H9 (cell line): Measurements from ENCODE around the gene ITPR3. TPM values are rescaled to one million over a fixed set of nuclear protein-coding genes. Genes with fewer than 3 reads are reported as not detected.

Experiments used
- DNase-seq: peaks from one replicate; pipeline ENCODE4 v3.0.0-alpha.2; 2017
- H2AFZ ChIP-seq: one replicate; pipeline ENCODE4 v1.6.1; 2013; ENCODE audit warnings: mild to moderate bottlenecking, low read length, control low read depth, moderate library complexity
- H2AK5ac ChIP-seq: 2 replicates; pipeline ENCODE4 v1.6.1; 2013; ENCODE audit warnings: low read length, control low read depth, mixed read lengths; ENCODE audit not compliant: insufficient read length
- H2BK120ac ChIP-seq: one replicate; pipeline ENCODE4 v1.6.1; 2013; ENCODE audit warnings: low read depth, mild to moderate bottlenecking, low read length, control low read depth, inconsistent platforms; ENCODE audit not compliant: poor library complexity, severe bottlenecking
- H2BK12ac ChIP-seq: 2 replicates; pipeline ENCODE4 v1.6.1; 2013; ENCODE audit warnings: low read length, control low read depth, mixed read lengths, low read depth; ENCODE audit not compliant: insufficient read length
- H2BK15ac ChIP-seq: 2 replicates; pipeline ENCODE4 v1.6.1; 2013; ENCODE audit warnings: low read depth, low read length, control low read depth
- H2BK20ac ChIP-seq: one replicate; pipeline ENCODE4 v1.6.1; 2013; ENCODE audit warnings: low read depth, mild to moderate bottlenecking, low read length, control low read depth, inconsistent platforms; ENCODE audit not compliant: poor library complexity, severe bottlenecking
- H2BK5ac ChIP-seq: 2 replicates; pipeline ENCODE4 v1.6.1; 2013; ENCODE audit warnings: low read length, control low read depth, mixed read lengths; ENCODE audit not compliant: insufficient read length
- H3K14ac ChIP-seq: 2 replicates; pipeline ENCODE4 v1.6.1; 2013; ENCODE audit warnings: low read length, control low read depth; ENCODE audit not compliant: insufficient read depth
- H3K18ac ChIP-seq: 2 replicates; pipeline ENCODE4 v1.6.1; 2013; ENCODE audit warnings: low read depth, mild to moderate bottlenecking, mixed read lengths, low read length, control low read depth; ENCODE audit not compliant: insufficient read length
- H3K23ac ChIP-seq: 2 replicates; pipeline ENCODE4 v1.6.1; 2013; ENCODE audit warnings: low read length, control low read depth, mixed read lengths, low read depth; ENCODE audit not compliant: insufficient read length
- H3K23me2 ChIP-seq: 2 replicates; pipeline ENCODE4 v1.6.1; 2013; ENCODE audit warnings: low read depth, mild to moderate bottlenecking, mixed read lengths, low read length, control low read depth; ENCODE audit not compliant: insufficient read length, poor library complexity, severe bottlenecking
- H3K27ac ChIP-seq: 2 replicates; pipeline ENCODE4 v1.5.1; 2013; ENCODE audit warnings: low read length, control low read depth, mixed read lengths, low read depth; ENCODE audit not compliant: insufficient read length
- H3K27me3 ChIP-seq: 2 replicates; pipeline ENCODE4 v1.6.1; 2013; ENCODE audit warnings: low read length, control low read depth, inconsistent platforms; ENCODE audit not compliant: insufficient read depth
- H3K4ac ChIP-seq: 2 replicates; pipeline ENCODE4 v1.6.1; 2013; ENCODE audit warnings: low read depth, mild to moderate bottlenecking, control low read depth, inconsistent platforms, low read length, moderate library complexity
- H3K4me1 ChIP-seq: 2 replicates; pipeline ENCODE4 v1.6.1; 2013; ENCODE audit warnings: low read length, control low read depth, inconsistent platforms; ENCODE audit not compliant: insufficient read depth
- H3K4me2 ChIP-seq: 2 replicates; pipeline ENCODE4 v1.6.1; 2013; ENCODE audit warnings: low read length, control low read depth, mixed read lengths; ENCODE audit not compliant: insufficient read length, insufficient read depth
- H3K56ac ChIP-seq: 2 replicates; pipeline ENCODE4 v1.6.1; 2013; ENCODE audit warnings: low read depth, mild to moderate bottlenecking, mixed read lengths, low read length, control low read depth; ENCODE audit not compliant: insufficient read length
- H3K79me1 ChIP-seq: 2 replicates; pipeline ENCODE4 v1.6.1; 2013; ENCODE audit warnings: low read depth, mild to moderate bottlenecking, moderate library complexity, low read length, control low read depth, inconsistent platforms; ENCODE audit not compliant: insufficient read depth, poor library complexity, severe bottlenecking
- H3K79me2 ChIP-seq: 2 replicates; pipeline ENCODE4 v1.6.1; 2013; ENCODE audit warnings: low read length, control low read depth, inconsistent platforms; ENCODE audit not compliant: insufficient read depth
- H3K9ac ChIP-seq: 2 replicates; pipeline ENCODE4 v1.6.1; 2013; ENCODE audit warnings: low read length, control low read depth, mixed read lengths; ENCODE audit not compliant: insufficient read length; ENCODE audit errors: extremely low read depth
- H3K9me3 ChIP-seq: one replicate; pipeline ENCODE4 v1.6.1; 2013; ENCODE audit warnings: low read depth, low read length, inconsistent platforms; ENCODE audit not compliant: control insufficient read depth
- H3T11ph ChIP-seq: one replicate; pipeline ENCODE4 v1.6.1; 2013; ENCODE audit warnings: mild to moderate bottlenecking, low read length, control low read depth, inconsistent platforms
- H4K20me1 ChIP-seq: one replicate; pipeline ENCODE4 v1.6.1; 2013; ENCODE audit not compliant: control insufficient read depth, insufficient read length, insufficient read depth
- H4K5ac ChIP-seq: 2 replicates; pipeline ENCODE4 v1.6.1; 2013; ENCODE audit warnings: low read depth, mild to moderate bottlenecking, mixed read lengths, low read length, control low read depth; ENCODE audit not compliant: insufficient read length
- H4K8ac ChIP-seq: replicated peaks from 2 replicates; pipeline ENCODE4 v1.6.1; 2013; ENCODE audit warnings: low read length, control low read depth, mixed read lengths, low read depth; ENCODE audit not compliant: insufficient read length
- H4K91ac ChIP-seq: 2 replicates; pipeline ENCODE4 v1.6.1; 2013; ENCODE audit warnings: low read depth, mild to moderate bottlenecking, moderate library complexity, mixed read lengths, low read length, control low read depth; ENCODE audit not compliant: insufficient read length
- H3K27ac Mint-ChIP-seq, 3 experiments: 2 replicates in 2 of 3; 3 replicates in 1 of 3; pipeline ENCODE4 v1.8.0; 2020 to 2021; ENCODE audit warnings: mixed read lengths in 3 of 3, mild to moderate bottlenecking in 1 of 3, moderate library complexity in 1 of 3
- H3K27me3 Mint-ChIP-seq: 2 replicates; pipeline ENCODE4 v1.8.0; 2021; ENCODE audit warnings: low read depth, mild to moderate bottlenecking, moderate library complexity, mixed read lengths
- H3K36me3 Mint-ChIP-seq, 3 experiments: 2 replicates in 2 of 3; 3 replicates in 1 of 3; pipeline ENCODE4 v1.8.0; 2020 to 2021; ENCODE audit warnings: low read depth in 3 of 3, mixed read lengths in 3 of 3; ENCODE audit not compliant: insufficient read depth in 1 of 3
- H3K4me1 Mint-ChIP-seq, 2 experiments: 2 replicates each; pipeline ENCODE4 v1.8.0; 2020; ENCODE audit warnings: mixed read lengths in 2 of 2
- H3K4me3 Mint-ChIP-seq, 2 experiments: 2 replicates in 1 of 2; 3 replicates in 1 of 2; pipeline ENCODE4 v1.8.0; 2020 to 2021; ENCODE audit warnings: mild to moderate bottlenecking in 2 of 2, mixed read lengths in 2 of 2, moderate library complexity in 1 of 2
- H3K9me3 Mint-ChIP-seq, 2 experiments: 2 replicates in 1 of 2; 3 replicates in 1 of 2; pipeline ENCODE4 v1.8.0; 2020; ENCODE audit warnings: mild to moderate bottlenecking in 2 of 2, mixed read lengths in 2 of 2, moderate library complexity in 1 of 2
- WGBS: extraction: QIAGEN DNeasy Blood & Tissue Kit; methylation state at CpG from one replicate; pipeline ENCODE4 v1.1.7; 2013; ENCODE audit warnings: missing lambda C conversion rate, low lambda C conversion rate, mixed read lengths; ENCODE audit not compliant: insufficient read length; ENCODE audit errors: extremely low coverage; 5-methylcytosine and 5-hydroxymethylcytosine counted together
- total RNA-seq: library from RNA; stranded (reverse); gene quantifications from 2 replicates; pipeline ENCODE4 v1.2.1, GENCODE V29; 2021
- TF ChIP-seq, protein P1 (sequence below): fragments of 200-600 bp; sonication (generic); conservative IDR thresholded peaks from 3 replicates; pipeline ENCODE4 v1.8.0; 2021; ENCODE audit warnings: antibody characterized with exemption, mild to moderate bottlenecking

Gene ITPR3
- total RNA-seq, 1 experiment from 2014 or later = 40.3 TPM

DNA sequence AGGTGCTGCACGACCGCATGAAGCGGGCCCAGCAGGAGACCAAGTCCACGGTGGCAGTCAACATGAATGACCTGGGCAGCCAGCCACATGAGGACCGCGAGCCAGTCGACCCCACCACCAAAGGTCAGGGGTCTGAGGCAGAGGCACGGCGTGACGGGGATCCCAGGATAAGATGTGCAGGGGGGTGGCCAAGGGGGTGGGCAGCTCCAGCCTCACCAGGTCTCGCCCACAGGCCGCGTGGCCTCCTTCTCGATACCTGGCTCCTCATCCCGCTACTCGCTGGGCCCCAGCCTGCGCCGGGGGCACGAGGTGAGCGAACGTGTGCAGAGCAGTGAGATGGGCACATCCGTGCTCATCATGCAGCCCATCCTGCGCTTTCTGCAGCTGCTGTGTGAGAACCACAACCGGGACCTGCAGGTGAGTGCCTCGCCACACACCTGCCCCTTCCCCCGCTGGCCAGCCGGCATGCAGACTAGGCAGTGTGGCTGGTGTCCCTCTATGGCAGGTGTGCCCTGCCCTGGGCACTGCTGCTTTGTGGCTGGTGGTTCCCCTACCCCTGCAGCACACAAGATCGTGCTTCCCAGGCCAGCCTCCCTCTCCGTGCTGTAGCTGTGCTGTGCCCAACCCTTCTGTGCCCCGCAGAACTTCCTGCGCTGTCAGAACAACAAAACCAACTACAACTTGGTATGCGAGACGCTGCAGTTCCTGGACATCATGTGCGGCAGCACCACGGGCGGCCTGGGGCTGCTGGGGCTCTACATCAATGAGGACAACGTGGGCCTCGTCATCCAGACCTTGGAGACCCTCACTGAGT is 64.5 kb downstream of the ITPR3 start:
- Histone ChIP-seq H4K20me1 (no peaks in the 10 kb centered on the region), H3K27ac (no peak overlapping the region), H3K23ac (no peak overlapping the region), H3K23me2 (no peaks in the 10 kb centered on the region), H2BK120ac (no peak overlapping the region), H4K91ac (no peak overlapping the region), H3K79me2 (no peaks in the 10 kb centered on the region), H4K5ac (no peak overlapping the region), H3K79me1 (no peaks in the 10 kb centered on the region), H3K56ac (no peak overlapping the region), H3K9ac (no peak overlapping the region), H3K18ac (no peak overlapping the region), H3K27me3 (no peaks in the 10 kb centered on the region), H3T11ph (no peak overlapping the region), H2BK5ac (no peak overlapping the region), H2BK12ac (no peak overlapping the region), H3K4me2 (no peak overlapping the region), H3K9me3 (no peaks in the 10 kb centered on the region), H3K4ac (no peak overlapping the region), H4K8ac (no peak overlapping the region), H2AFZ (no peak overlapping the region), H2BK20ac (no peak overlapping the region), H2AK5ac (no peak overlapping the region), H3K4me1 (no peaks in the 10 kb centered on the region), H3K14ac (no peak overlapping the region), H2BK15ac (no peak overlapping the region)
- TF ChIP-seq, protein P1, sequence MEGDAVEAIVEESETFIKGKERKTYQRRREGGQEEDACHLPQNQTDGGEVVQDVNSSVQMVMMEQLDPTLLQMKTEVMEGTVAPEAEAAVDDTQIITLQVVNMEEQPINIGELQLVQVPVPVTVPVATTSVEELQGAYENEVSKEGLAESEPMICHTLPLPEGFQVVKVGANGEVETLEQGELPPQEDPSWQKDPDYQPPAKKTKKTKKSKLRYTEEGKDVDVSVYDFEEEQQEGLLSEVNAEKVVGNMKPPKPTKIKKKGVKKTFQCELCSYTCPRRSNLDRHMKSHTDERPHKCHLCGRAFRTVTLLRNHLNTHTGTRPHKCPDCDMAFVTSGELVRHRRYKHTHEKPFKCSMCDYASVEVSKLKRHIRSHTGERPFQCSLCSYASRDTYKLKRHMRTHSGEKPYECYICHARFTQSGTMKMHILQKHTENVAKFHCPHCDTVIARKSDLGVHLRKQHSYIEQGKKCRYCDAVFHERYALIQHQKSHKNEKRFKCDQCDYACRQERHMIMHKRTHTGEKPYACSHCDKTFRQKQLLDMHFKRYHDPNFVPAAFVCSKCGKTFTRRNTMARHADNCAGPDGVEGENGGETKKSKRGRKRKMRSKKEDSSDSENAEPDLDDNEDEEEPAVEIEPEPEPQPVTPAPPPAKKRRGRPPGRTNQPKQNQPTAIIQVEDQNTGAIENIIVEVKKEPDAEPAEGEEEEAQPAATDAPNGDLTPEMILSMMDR = no peak
- WGBS = no CpG with 5 or more reads among the region's 38 CpGs
- Mint-ChIP-seq H3K9me3 (no peaks in the 10 kb centered on the region), H3K27ac (peak overlapping the region in 1 of 3 experiments; percentile 53; a peak in 2 of 7 replicates), H3K4me1 (no peaks in the 10 kb centered on the region), H3K27me3 (no peaks in the 10 kb centered on the region), H3K36me3 (peaks cover 28 to 83% (median 82%) of the 10 kb centered on the region in 3 experiments; a peak in 6 of 7 replicates), H3K4me3 (no peak overlapping the region)
- DNase-seq = no peak
